GM21576 (cell line): ENCODE measurements around the gene PTBP2.
"Not testable (repeated sequence)": the region's sequence is repeated elsewhere in the genome, so short reads cannot be mapped to it uniquely, and the experiment has no call there.

Source experiments
- ATAC-seq: cut with Tn5 transposase; IDR thresholded peaks from one replicate; pipeline ENCODE4 v1.9.1; 2021; ENCODE audit warnings: mild to moderate bottlenecking, moderate library complexity; ENCODE audit not compliant: unreplicated experiment

PTBP2 gene

GRCh38 chr1:96727860-96728259 is 6.3 kb downstream of the PTBP2 start:
- ATAC-seq, result no peak

- no peak for ATAC-seq
Observed at GRCh38 chr1:96730574-96731298, 9.2 kb downstream of the PTBP2 start.

GRCh38 chr1:96741335-96741734 is 19.8 kb downstream of the PTBP2 start:
- no peak for ATAC-seq

- no peak for ATAC-seq
Observed at GRCh38 chr1:96746440-96747420, 25.1 kb downstream of the PTBP2 start.

- ATAC-seq, result no peak
Observed at GRCh38 chr1:96747565-96747964, 26.0 kb downstream of the PTBP2 start.

GRCh38 chr1:96748078-96748477 is 26.5 kb downstream of the PTBP2 start:
- ATAC-seq, result no peak

- no peak for ATAC-seq
Observed at GRCh38 chr1:96749618-96750017, 28.0 kb downstream of the PTBP2 start.

GRCh38 chr1:96752394-96752793 is 30.8 kb downstream of the PTBP2 start:
- no peak for ATAC-seq

GRCh38 chr1:96756789-96757188 is 35.2 kb downstream of the PTBP2 start:
- ATAC-seq, result no peak

GRCh38 chr1:96762586-96762985 is 41.0 kb downstream of the PTBP2 start:
- ATAC-seq, result not testable (repeated sequence)

- ATAC-seq, result no peak
Observed at GRCh38 chr1:96763514-96763913, 41.9 kb downstream of the PTBP2 start.

- ATAC-seq, result no peak
Observed at GRCh38 chr1:96764469-96764868, 42.9 kb downstream of the PTBP2 start.

GRCh38 chr1:96771847-96772246 is 50.3 kb downstream of the PTBP2 start:
- no peak for ATAC-seq

GRCh38 chr1:96772349-96772748 is 50.8 kb downstream of the PTBP2 start:
- ATAC-seq, result no peak

GRCh38 chr1:96772972-96773371 is 51.4 kb downstream of the PTBP2 start:
- ATAC-seq, result no peak

GRCh38 chr1:96782206-96782605 is 60.6 kb downstream of the PTBP2 start:
- ATAC-seq, result no peak

GRCh38 chr1:96782856-96783255 is 61.3 kb downstream of the PTBP2 start:
- no peak for ATAC-seq

- ATAC-seq, result no peak
Observed at GRCh38 chr1:96790599-96790998, 69.0 kb downstream of the PTBP2 start.

- ATAC-seq, result no peak
Observed at GRCh38 chr1:96792220-96792619, 70.6 kb downstream of the PTBP2 start.

GRCh38 chr1:96801696-96802095 is 80.1 kb downstream of the PTBP2 start:
- not testable (repeated sequence) for ATAC-seq

- ATAC-seq, result no peak
Observed at GRCh38 chr1:96804648-96805047, 83.1 kb downstream of the PTBP2 start.

GRCh38 chr1:96808191-96808590 is 86.6 kb downstream of the PTBP2 start:
- no peak for ATAC-seq
